HEK293 (cell line): ENCODE data around the gene PACS1.

ENCODE experiments used
- GLIS2 ChIP-seq: fragments of 450-650 bp; formaldehyde crosslinking; IDR thresholded peaks from 2 replicates; pipeline ENCODE4 v1.5.1; 2016; ENCODE audit warnings: missing biosample characterization, missing genetic modification characterization
- IKZF3 ChIP-seq: fragments of 450-650 bp; IDR thresholded peaks from 2 replicates; pipeline ENCODE4 v1.5.0; 2018; ENCODE audit warnings: missing biosample characterization, mild to moderate bottlenecking, missing genetic modification characterization, moderate library complexity
- INSM2 ChIP-seq: fragments of 450-650 bp; formaldehyde crosslinking; IDR thresholded peaks from 2 replicates; pipeline ENCODE4 v1.5.1; 2016; ENCODE audit warnings: missing biosample characterization, missing genetic modification characterization
- KLF16 ChIP-seq: fragments of 450-650 bp; formaldehyde crosslinking; IDR thresholded peaks from 2 replicates; pipeline ENCODE4 v1.5.1; 2017; ENCODE audit warnings: missing biosample characterization, missing genetic modification characterization
- KLF9 ChIP-seq: fragments of 450-650 bp; formaldehyde crosslinking; IDR thresholded peaks from 2 replicates; pipeline ENCODE4 v1.5.1; 2016; ENCODE audit warnings: missing biosample characterization, missing genetic modification characterization, low read depth
- MEIS1 ChIP-seq: sonication (generic); formaldehyde crosslinking; IDR thresholded peaks from 2 replicates; pipeline ENCODE4 v1.8.1; 2022; ENCODE audit warnings: missing genetic modification reagents, mild to moderate bottlenecking, borderline replicate concordance
- PATZ1 ChIP-seq: fragments of 450-650 bp; formaldehyde crosslinking; IDR thresholded peaks from 2 replicates; pipeline ENCODE4 v1.5.1; 2016; ENCODE audit warnings: missing biosample characterization, missing genetic modification characterization
- SCRT2 ChIP-seq: fragments of 450-650 bp; formaldehyde crosslinking; IDR thresholded peaks from 2 replicates; pipeline ENCODE4 v1.5.1; 2016; ENCODE audit warnings: missing biosample characterization, missing genetic modification characterization
- SP3 ChIP-seq: fragments of 450-650 bp; formaldehyde crosslinking; IDR thresholded peaks from 2 replicates; pipeline ENCODE4 v1.5.1; 2016; ENCODE audit warnings: missing biosample characterization, missing genetic modification characterization
- SP7 ChIP-seq: fragments of 450-650 bp; formaldehyde crosslinking; IDR thresholded peaks from 2 replicates; pipeline ENCODE4 v1.5.1; 2016; ENCODE audit warnings: missing biosample characterization, missing genetic modification characterization
- ZBTB17 ChIP-seq: fragments of 450-650 bp; formaldehyde crosslinking; IDR thresholded peaks from 2 replicates; pipeline ENCODE4 v1.5.1; 2016; ENCODE audit warnings: missing biosample characterization, missing genetic modification characterization
- ZBTB21 ChIP-seq: fragments of 450-650 bp; formaldehyde crosslinking; IDR thresholded peaks from 2 replicates; pipeline ENCODE4 v1.5.1; 2017; ENCODE audit warnings: missing biosample characterization, missing genetic modification characterization
- ZBTB48 ChIP-seq: fragments of 450-650 bp; formaldehyde crosslinking; IDR thresholded peaks from 2 replicates; pipeline ENCODE4 v1.5.1; 2016; ENCODE audit warnings: missing biosample characterization, missing genetic modification characterization
- ZEB2 ChIP-seq: fragments of 450-650 bp; formaldehyde crosslinking; IDR thresholded peaks from 2 replicates; pipeline ENCODE4 v1.5.1; 2016; ENCODE audit warnings: missing biosample characterization, missing genetic modification characterization
- ZFP3 ChIP-seq: fragments of 450-650 bp; formaldehyde crosslinking; IDR thresholded peaks from 2 replicates; pipeline ENCODE4 v1.5.1; 2016; ENCODE audit warnings: low read depth, missing biosample characterization, missing genetic modification characterization
- ZFP37 ChIP-seq: fragments of 450-650 bp; formaldehyde crosslinking; IDR thresholded peaks from 2 replicates; pipeline ENCODE4 v1.5.1; 2016; ENCODE audit warnings: missing biosample characterization, missing genetic modification characterization
- ZNF155 ChIP-seq: fragments of 450-650 bp; formaldehyde crosslinking; IDR thresholded peaks from 2 replicates; pipeline ENCODE4 v1.5.1; 2016; ENCODE audit warnings: missing biosample characterization, missing genetic modification characterization
- ZNF184 ChIP-seq: fragments of 450-650 bp; IDR thresholded peaks from 2 replicates; pipeline ENCODE4 v1.5.1; 2018; ENCODE audit warnings: missing biosample characterization, mild to moderate bottlenecking, missing genetic modification characterization
- ZNF2 ChIP-seq: fragments of 450-650 bp; formaldehyde crosslinking; IDR thresholded peaks from 2 replicates; pipeline ENCODE4 v1.5.1; 2016; ENCODE audit warnings: missing biosample characterization, missing genetic modification characterization
- ZNF211 ChIP-seq: fragments of 450-650 bp; formaldehyde crosslinking; IDR thresholded peaks from 2 replicates; pipeline ENCODE4 v1.5.1; 2016; ENCODE audit warnings: low read depth, missing biosample characterization, missing genetic modification characterization
- ZNF335 ChIP-seq: fragments of 450-650 bp; formaldehyde crosslinking; conservative IDR thresholded peaks from 2 replicates; pipeline ENCODE4 v1.5.1; 2016; ENCODE audit warnings: missing biosample characterization, missing genetic modification characterization
- ZNF37A ChIP-seq: fragments of 450-650 bp; IDR thresholded peaks from 2 replicates; pipeline ENCODE4 v1.5.1; 2018; ENCODE audit warnings: missing biosample characterization, missing genetic modification characterization
- ZNF423 ChIP-seq: fragments of 450-650 bp; formaldehyde crosslinking; IDR thresholded peaks from 2 replicates; pipeline ENCODE4 v1.5.1; 2016; ENCODE audit warnings: missing biosample characterization, missing genetic modification characterization
- ZNF449 ChIP-seq: fragments of 450-650 bp; formaldehyde crosslinking; IDR thresholded peaks from 2 replicates; pipeline ENCODE4 v1.5.1; 2017; ENCODE audit warnings: missing biosample characterization, mild to moderate bottlenecking, missing genetic modification characterization, moderate library complexity
- ZNF518A ChIP-seq: fragments of 450-650 bp; formaldehyde crosslinking; conservative IDR thresholded peaks from 2 replicates; pipeline ENCODE4 v1.5.1; 2016; ENCODE audit warnings: low read depth, missing biosample characterization, missing genetic modification characterization
- ZNF580 ChIP-seq: fragments of 450-650 bp; formaldehyde crosslinking; IDR thresholded peaks from 2 replicates; pipeline ENCODE4 v1.5.1; 2016; ENCODE audit warnings: missing biosample characterization, missing genetic modification characterization
- ZNF654 ChIP-seq: fragments of 450-650 bp; formaldehyde crosslinking; IDR thresholded peaks from 2 replicates; pipeline ENCODE4 v1.5.1; 2016; ENCODE audit warnings: low read depth, missing biosample characterization, missing genetic modification characterization
- ZNF660 ChIP-seq: fragments of 450-650 bp; IDR thresholded peaks from 2 replicates; pipeline ENCODE4 v1.5.1; 2018; ENCODE audit warnings: missing biosample characterization, mild to moderate bottlenecking, missing genetic modification characterization
- ZNF664 ChIP-seq: fragments of 450-650 bp; formaldehyde crosslinking; IDR thresholded peaks from 2 replicates; pipeline ENCODE4 v1.5.1; 2016; ENCODE audit warnings: missing biosample characterization, missing genetic modification characterization
- ZSCAN30 ChIP-seq: fragments of 450-650 bp; IDR thresholded peaks from 2 replicates; pipeline ENCODE4 v1.5.1; 2018; ENCODE audit warnings: missing biosample characterization, mild to moderate bottlenecking, missing genetic modification characterization, moderate library complexity

PACS1 gene

GRCh38 chr11:66051766-66052663 lies 18.1 kb upstream of the PACS1 start, which contains the start of gene SF3B2 (continued):
- TF ChIP-seq GLIS2 (tag by site-specific recombination) (peak; percentile 31; the same call in 1 of the 2 replicates), MEIS1 (no peak), SCRT2 (tag by site-specific recombination) (peak; percentile 46; the same call in 1 of the 2 replicates), PATZ1 (tag by site-specific recombination) (peak; percentile 58), ZNF449 (tag by site-specific recombination) (peak; percentile 70), ZNF211 (tag by site-specific recombination) (no peak), ZNF660 (tag by site-specific recombination) (peak; percentile 55), ZNF580 (peak; percentile 67), ZNF423 (tag by site-specific recombination) (0 out of 2 replicates have a peak, but pooled peaks have one; percentile 19), SP3 (peak; percentile 80), SP7 (tag by site-specific recombination) (peak; percentile 63), ZNF155 (no peak), ZNF518A (peak; percentile 70), KLF9 (tag by site-specific recombination) (peak; percentile 51; the same call in 1 of the 2 replicates), IKZF3 (peak; percentile 67), ZNF654 (no peak), ZBTB48 (tag by site-specific recombination) (peak; percentile 48; the same call in 1 of the 2 replicates), ZNF37A (tag by site-specific recombination) (peak; percentile 75), ZBTB17 (tag by site-specific recombination) (peak; percentile 91), ZSCAN30 (peak; percentile 61; the same call in 1 of the 2 replicates), ZNF335 (tag by site-specific recombination) (peak; percentile 96), ZFP37 (tag by site-specific recombination) (0 out of 2 replicates have a peak, but pooled peaks have one; percentile 23), ZBTB21 (tag by site-specific recombination) (no peak), INSM2 (tag by site-specific recombination) (peak; percentile 19; the same call in 1 of the 2 replicates), ZEB2 (tag by site-specific recombination) (peak; percentile 90), ZFP3 (no peak), ZNF184 (0 out of 2 replicates have a peak, but pooled peaks have one; percentile 15), KLF16 (peak; percentile 36; the same call in 1 of the 2 replicates), ZNF664 (tag by site-specific recombination) (no peak), ZNF2 (tag by site-specific recombination) (peak; percentile 38; the same call in 1 of the 2 replicates)
